Measurements from ENCODE around the gene EN1. TPM values are rescaled to one million over a fixed set of nuclear protein-coding genes. Genes with fewer than 3 reads are reported as not detected.

Gene EN1
- total RNA-seq, 1 donor from 2014 or later = not detected

DNA sequence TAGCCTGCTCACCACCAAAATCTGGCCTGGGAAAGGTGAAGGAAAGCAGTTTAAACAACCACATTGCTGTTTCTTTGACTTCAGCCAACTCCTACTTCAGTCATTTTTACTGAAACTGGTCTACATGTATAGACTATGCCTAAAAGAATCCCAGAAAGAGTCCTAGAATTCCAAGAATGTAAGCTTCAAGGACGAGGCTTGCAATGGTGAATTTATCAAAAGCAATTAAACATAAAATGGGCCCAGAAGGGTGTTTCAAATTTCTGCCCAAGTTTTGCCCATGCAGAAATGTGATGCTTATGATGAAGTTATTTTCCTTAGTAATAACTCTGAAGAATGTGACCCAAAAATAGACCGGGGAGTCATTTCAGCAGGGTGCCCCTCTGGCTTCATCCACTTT lies 16.6 kb downstream of the EN1 start:
- Histone ChIP-seq H3K27ac (no peak overlapping the region), H3K9ac (no peak overlapping the region), H3K9me3 (ENCODE audit: low read depth) (no peaks in the 10 kb centered on the region), H3K27me3 (peaks cover 100% of the 10 kb centered on the region), H3K4me1 (peaks cover 23% of the 10 kb centered on the region), H3K4me3 (no peak overlapping the region), H3K79me2 (ENCODE audit: low read depth) (no peaks in the 10 kb centered on the region), H4K20me1 (ENCODE audit: low read depth) (peaks cover 61% of the 10 kb centered on the region), H3K4me2 (no peak overlapping the region), H3F3A (ENCODE audit: low read depth) (no peaks in the 10 kb centered on the region), H3K36me3 (no peaks in the 10 kb centered on the region), H2AFZ (replicated peaks) (no peak overlapping the region)
- no peak for DNase-seq (ENCODE audit: low spot score)
- peaks cover 50% of the 10 kb centered on the region for H3K27me3 Mint-ChIP-seq (ENCODE audit: insufficient read depth, low read depth)
- no peaks in the 10 kb centered on the region for H3K36me3 Mint-ChIP-seq
- peaks cover 22% of the 10 kb centered on the region for H3K4me1 Mint-ChIP-seq
- no peaks in the 10 kb centered on the region for H3K9me3 Mint-ChIP-seq
- TF ChIP-seq EZH2 (IDR thresholded peaks at IDR 0.05) (no peak), EZH2phosphoT487 (IDR thresholded peaks at IDR 0.05) (no peak)
- TF ChIP-seq, protein P1, sequence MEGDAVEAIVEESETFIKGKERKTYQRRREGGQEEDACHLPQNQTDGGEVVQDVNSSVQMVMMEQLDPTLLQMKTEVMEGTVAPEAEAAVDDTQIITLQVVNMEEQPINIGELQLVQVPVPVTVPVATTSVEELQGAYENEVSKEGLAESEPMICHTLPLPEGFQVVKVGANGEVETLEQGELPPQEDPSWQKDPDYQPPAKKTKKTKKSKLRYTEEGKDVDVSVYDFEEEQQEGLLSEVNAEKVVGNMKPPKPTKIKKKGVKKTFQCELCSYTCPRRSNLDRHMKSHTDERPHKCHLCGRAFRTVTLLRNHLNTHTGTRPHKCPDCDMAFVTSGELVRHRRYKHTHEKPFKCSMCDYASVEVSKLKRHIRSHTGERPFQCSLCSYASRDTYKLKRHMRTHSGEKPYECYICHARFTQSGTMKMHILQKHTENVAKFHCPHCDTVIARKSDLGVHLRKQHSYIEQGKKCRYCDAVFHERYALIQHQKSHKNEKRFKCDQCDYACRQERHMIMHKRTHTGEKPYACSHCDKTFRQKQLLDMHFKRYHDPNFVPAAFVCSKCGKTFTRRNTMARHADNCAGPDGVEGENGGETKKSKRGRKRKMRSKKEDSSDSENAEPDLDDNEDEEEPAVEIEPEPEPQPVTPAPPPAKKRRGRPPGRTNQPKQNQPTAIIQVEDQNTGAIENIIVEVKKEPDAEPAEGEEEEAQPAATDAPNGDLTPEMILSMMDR (IDR thresholded peaks at IDR 0.05) = no peak
- H3K4me3 Mint-ChIP-seq = no peak overlapping the region
- no peak overlapping the region for H3K27ac Mint-ChIP-seq

DNA sequence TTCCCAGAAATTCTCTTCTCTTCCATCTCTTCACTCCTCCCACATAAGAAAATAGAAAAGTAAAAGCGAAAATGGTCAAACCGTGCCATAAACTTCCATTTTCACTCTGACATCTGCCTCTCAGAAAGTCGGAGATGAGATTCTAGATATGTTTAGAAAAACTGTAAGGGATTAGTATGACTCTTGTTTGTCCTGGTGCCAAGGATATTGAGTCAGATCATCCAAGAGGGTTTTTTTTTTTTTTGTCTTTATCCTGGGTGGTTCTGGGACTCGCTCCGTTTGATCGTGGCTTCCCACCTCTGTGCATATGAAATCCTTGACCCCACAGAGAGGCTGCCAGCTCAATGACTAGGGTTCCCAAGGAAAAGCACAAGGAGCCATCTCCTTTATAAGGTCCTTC lies 17.3 kb downstream of the EN1 start:
- Histone ChIP-seq H3K4me1 (peaks cover 17% of the 10 kb centered on the region), H3K9me3 (ENCODE audit: low read depth) (no peaks in the 10 kb centered on the region), H4K20me1 (ENCODE audit: low read depth) (peaks cover 53% of the 10 kb centered on the region), H3F3A (ENCODE audit: low read depth) (no peaks in the 10 kb centered on the region), H2AFZ (replicated peaks) (no peak overlapping the region), H3K36me3 (no peaks in the 10 kb centered on the region), H3K4me2 (no peak overlapping the region), H3K4me3 (no peak overlapping the region), H3K79me2 (ENCODE audit: low read depth) (no peaks in the 10 kb centered on the region), H3K9ac (no peak overlapping the region), H3K27me3 (peaks cover 100% of the 10 kb centered on the region), H3K27ac (no peak overlapping the region)
- Mint-ChIP-seq H3K4me3 (no peak overlapping the region), H3K36me3 (no peaks in the 10 kb centered on the region), H3K4me1 (peaks cover 27% of the 10 kb centered on the region), H3K9me3 (no peaks in the 10 kb centered on the region), H3K27me3 (ENCODE audit: insufficient read depth, low read depth) (peaks cover 47% of the 10 kb centered on the region), H3K27ac (no peak overlapping the region)
- TF ChIP-seq, protein P1 (IDR thresholded peaks at IDR 0.05) = no peak
- TF ChIP-seq EZH2phosphoT487 (IDR thresholded peaks at IDR 0.05) = no peak
- no peak for TF ChIP-seq EZH2 (IDR thresholded peaks at IDR 0.05)
- DNase-seq (ENCODE audit: low spot score) = no peak

DNA sequence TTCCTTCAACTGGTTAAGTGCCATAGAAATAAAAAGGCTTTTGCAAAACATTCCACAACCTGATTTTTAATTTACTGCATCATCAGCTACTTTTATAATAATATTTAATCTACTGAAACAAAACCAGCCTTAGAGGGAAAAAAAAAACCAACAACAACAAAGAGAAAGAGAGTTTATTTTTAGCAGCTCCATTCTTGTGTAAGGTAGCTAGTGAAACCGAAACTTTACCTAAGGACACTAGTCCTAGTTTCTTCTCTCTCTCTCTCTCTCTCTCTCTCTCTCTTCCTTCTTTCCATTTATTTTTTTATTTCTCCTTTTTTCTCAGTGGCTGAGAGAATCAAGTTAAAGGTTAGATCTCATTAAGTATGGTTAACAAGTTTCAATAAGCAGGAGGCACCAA lies 21.4 kb downstream of the EN1 start:
- Histone ChIP-seq H3K27ac (no peak overlapping the region), H3K4me1 (no peaks in the 10 kb centered on the region), H3K27me3 (peaks cover 92% of the 10 kb centered on the region), H3K36me3 (no peaks in the 10 kb centered on the region), H3K4me3 (no peak overlapping the region), H3K9me3 (ENCODE audit: low read depth) (no peaks in the 10 kb centered on the region), H4K20me1 (ENCODE audit: low read depth) (peaks cover 13% of the 10 kb centered on the region), H3K4me2 (no peak overlapping the region), H2AFZ (replicated peaks) (no peak overlapping the region), H3K79me2 (ENCODE audit: low read depth) (no peaks in the 10 kb centered on the region), H3F3A (ENCODE audit: low read depth) (no peaks in the 10 kb centered on the region), H3K9ac (no peak overlapping the region)
- Mint-ChIP-seq H3K27ac (no peak overlapping the region), H3K4me1 (peaks cover 10% of the 10 kb centered on the region), H3K36me3 (no peaks in the 10 kb centered on the region), H3K9me3 (no peaks in the 10 kb centered on the region), H3K4me3 (no peak overlapping the region), H3K27me3 (ENCODE audit: insufficient read depth, low read depth) (peaks cover 14% of the 10 kb centered on the region)
- TF ChIP-seq EZH2 (IDR thresholded peaks at IDR 0.05) (no peak), EZH2phosphoT487 (IDR thresholded peaks at IDR 0.05) (no peak)
- TF ChIP-seq, protein P1 (IDR thresholded peaks at IDR 0.05) = no peak
- DNase-seq (ENCODE audit: low spot score) = no peak

All from neural progenitor cell (in vitro differentiated cells).